ENCODE measurements around the gene KLK3.

KLK3 gene

GRCh38 chr19:50836543-50837195, 18.0 kb upstream of the KLK3 start:
- no peak for DNase-seq (ENCODE audit: low read depth in 1 of 2, low spot score in 1 of 2)
- H3K27me3 ChIP-seq (ENCODE audit: insufficient read depth, poor library complexity, severe bottlenecking) = peaks cover 19% of the 10 kb centered on the region
- no peak overlapping the region for H3K27ac ChIP-seq (replicated peaks)
- H3K4me3 ChIP-seq (replicated peaks; ENCODE audit: insufficient read depth, low read length) = no peak overlapping the region
- TF ChIP-seq POLR2AphosphoS5 (IDR thresholded peaks at IDR 0.05; ENCODE audit: low read depth) (no peak), REST (IDR thresholded peaks at IDR 0.05; ENCODE audit: insufficient replicate concordance, low read depth) (no peak), GABPA (IDR thresholded peaks at IDR 0.05; ENCODE audit: low read depth) (no peak), CTCF (IDR thresholded peaks at IDR 0.05; ENCODE audit: insufficient read depth, low read length) (no peak), SPI1 (IDR thresholded peaks at IDR 0.05; ENCODE audit: borderline replicate concordance, low read depth) (no peak)

GRCh38 chr19:50837300-50837699, 17.4 kb upstream of the KLK3 start:
- no peak overlapping the region for H3K4me3 ChIP-seq (replicated peaks; ENCODE audit: insufficient read depth, low read length)
- TF ChIP-seq GABPA (IDR thresholded peaks at IDR 0.05; ENCODE audit: low read depth) (no peak), REST (IDR thresholded peaks at IDR 0.05; ENCODE audit: insufficient replicate concordance, low read depth) (no peak), POLR2AphosphoS5 (IDR thresholded peaks at IDR 0.05; ENCODE audit: low read depth) (no peak), CTCF (IDR thresholded peaks at IDR 0.05; ENCODE audit: insufficient read depth, low read length) (no peak), SPI1 (IDR thresholded peaks at IDR 0.05; ENCODE audit: borderline replicate concordance, low read depth) (no peak)
- no peak overlapping the region for H3K27ac ChIP-seq (replicated peaks)
- peaks cover 19% of the 10 kb centered on the region for H3K27me3 ChIP-seq (ENCODE audit: insufficient read depth, poor library complexity, severe bottlenecking)
- DNase-seq (ENCODE audit: low read depth in 1 of 2, low spot score in 1 of 2) = no peak

GRCh38 chr19:50838239-50838638, 16.5 kb upstream of the KLK3 start:
- Histone ChIP-seq H3K4me3 (replicated peaks; ENCODE audit: insufficient read depth, low read length) (no peak overlapping the region), H3K27ac (replicated peaks) (no peak overlapping the region), H3K27me3 (ENCODE audit: insufficient read depth, poor library complexity, severe bottlenecking) (peaks cover 19% of the 10 kb centered on the region)
- DNase-seq (ENCODE audit: low read depth in 1 of 2, low spot score in 1 of 2) = no peak
- TF ChIP-seq CTCF (IDR thresholded peaks at IDR 0.05; ENCODE audit: insufficient read depth, low read length) (no peak), POLR2AphosphoS5 (IDR thresholded peaks at IDR 0.05; ENCODE audit: low read depth) (no peak), GABPA (IDR thresholded peaks at IDR 0.05; ENCODE audit: low read depth) (no peak), SPI1 (IDR thresholded peaks at IDR 0.05; ENCODE audit: borderline replicate concordance, low read depth) (no peak), REST (IDR thresholded peaks at IDR 0.05; ENCODE audit: insufficient replicate concordance, low read depth) (no peak)

Data from HL-60 (cell line).